Muscle of back (tissue), 11 donors: Measurements from ENCODE around the gene NAV2. TPM values are rescaled to one million over a fixed set of nuclear protein-coding genes. Genes with fewer than 3 reads are reported as not detected.

ENCODE experiments used
- DNase-seq, 3 donors: peaks; one replicate each; pipeline versions ENCODE4 v3.0.0 to v3.0.0-alpha.2; 2013
- polyA plus RNA-seq, 10 donors: library from polyadenylated mRNA; unstranded; fragments of 120-200 nt; gene quantifications; one replicate each; pipeline ENCODE4 v1.2.1, GENCODE V29; 2013; ENCODE audit not compliant: insufficient read length in 10 of 10

Gene NAV2
- polyA plus RNA-seq, 10 donors: 33.6 to 76.3 (median 48.3) TPM

- DNase-seq: no peak
Measured at GRCh38 chr11:19805827-19806226, 93.2 kb downstream of the NAV2 start.

GRCh38 chr11:19806251-19806650 is 93.6 kb downstream of the NAV2 start:
- no peak for DNase-seq

DNA sequence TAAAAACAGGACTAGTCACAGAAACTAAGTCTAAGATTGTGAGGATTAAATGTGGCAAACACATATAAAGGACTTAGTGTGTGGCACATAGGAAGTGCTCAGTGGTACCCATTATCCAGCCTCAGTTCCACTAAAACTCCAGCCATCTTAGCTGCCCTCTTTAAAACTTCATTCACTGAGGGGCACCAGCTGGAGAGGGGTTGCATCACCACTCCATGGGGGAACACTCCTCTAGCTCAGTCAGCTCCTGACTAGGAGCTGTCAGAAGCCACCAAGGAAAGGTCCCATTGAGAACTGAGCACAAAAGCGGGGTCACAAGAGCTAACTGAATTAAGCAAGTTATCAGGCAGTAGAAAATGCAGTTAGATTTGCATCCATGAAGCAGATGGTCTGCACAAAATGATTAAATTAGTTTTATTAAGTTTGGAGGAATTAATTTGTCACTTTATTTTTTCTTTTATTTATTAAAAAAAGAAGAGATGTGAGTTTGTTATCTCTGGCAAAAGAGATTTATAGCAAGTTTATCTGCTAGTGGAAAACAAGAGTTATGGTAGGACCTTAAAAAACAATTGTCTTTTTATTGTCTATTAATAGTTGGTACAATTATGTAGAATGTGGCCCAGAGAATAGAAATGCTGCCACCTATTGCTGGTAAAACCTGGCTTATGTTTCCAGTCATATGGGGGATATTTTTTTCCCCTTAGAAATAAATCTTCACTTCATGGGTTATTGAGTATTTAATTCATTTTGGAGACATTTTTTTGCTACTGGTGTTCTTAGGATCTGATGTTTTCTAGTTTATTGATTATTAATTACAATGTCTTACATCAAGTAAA is 95.7 kb downstream of the NAV2 start:
- DNase-seq: no peak

- no peak for DNase-seq
Measured at GRCh38 chr11:19810852-19811251, 98.2 kb downstream of the NAV2 start.

GRCh38 chr11:19811380-19811779 is 98.7 kb downstream of the NAV2 start:
- DNase-seq: no peak

GRCh38 chr11:19812096-19812495 is 99.5 kb downstream of the NAV2 start:
- DNase-seq: no peak

DNA sequence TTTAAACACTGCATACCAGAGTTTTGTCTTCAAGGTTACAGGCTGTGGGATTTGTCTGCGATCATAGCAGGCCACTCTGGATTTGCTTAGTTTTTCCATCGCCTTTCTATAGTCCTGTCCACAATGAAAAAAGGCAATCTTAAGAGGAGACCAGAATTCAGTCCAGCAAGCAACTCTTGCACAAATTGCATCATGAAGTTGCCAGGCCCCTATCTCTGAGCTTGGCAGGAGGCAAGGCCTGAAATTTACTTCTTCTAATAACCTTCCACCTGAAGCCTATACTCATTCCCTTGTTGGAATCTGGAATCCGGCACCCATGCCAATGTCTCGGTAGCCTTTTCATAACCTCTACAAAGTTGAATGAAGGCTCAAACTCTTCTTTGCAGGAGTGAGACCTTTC is 100.1 kb downstream of the NAV2 start:
- no peak for DNase-seq

- DNase-seq: peak; percentile 22 to 60 (median 22)
Measured at GRCh38 chr11:19813158-19813879, 100.7 kb downstream of the NAV2 start.

DNA sequence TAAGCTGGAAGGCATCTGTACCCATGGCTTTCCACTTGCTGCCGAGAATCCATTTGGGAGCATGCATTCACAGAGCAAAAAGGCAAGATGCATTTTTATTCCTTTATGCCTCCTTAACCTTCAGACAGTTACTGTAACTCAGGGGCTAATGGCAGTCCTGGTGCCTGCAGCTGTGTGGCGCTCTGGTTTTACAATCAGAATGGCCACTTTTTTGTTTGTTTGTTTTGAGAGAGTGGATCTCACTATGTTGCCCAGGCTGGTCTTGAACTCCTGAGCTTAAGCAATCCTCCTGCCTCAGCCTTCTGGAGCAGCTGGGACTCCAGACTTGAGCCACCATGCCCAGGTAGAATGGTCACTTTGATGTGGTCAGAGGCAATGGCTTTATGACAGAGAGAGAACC is 101.8 kb downstream of the NAV2 start:
- DNase-seq: no peak

DNA sequence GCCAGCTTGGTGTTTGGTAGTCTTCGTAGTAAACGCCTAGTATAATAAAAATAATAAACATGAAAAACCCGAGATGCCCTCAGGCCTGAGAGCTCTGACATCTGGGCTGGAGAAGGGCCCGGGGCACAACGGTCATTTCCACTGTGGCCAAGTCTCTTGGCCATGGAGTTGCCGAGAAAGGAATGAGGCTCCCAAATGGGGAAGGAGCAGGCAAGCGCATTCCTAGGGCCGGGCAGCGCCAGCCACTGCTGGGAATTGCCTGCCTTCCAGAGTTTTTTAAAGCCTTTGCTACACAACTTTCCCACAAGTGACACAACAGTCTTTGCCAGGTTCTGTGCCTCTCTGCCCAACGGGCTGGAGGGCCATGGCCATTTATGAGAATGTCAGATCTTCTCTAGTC is 103.4 kb downstream of the NAV2 start:
- no peak for DNase-seq

- no peak for DNase-seq
Measured at GRCh38 chr11:19816817-19817216, 104.2 kb downstream of the NAV2 start.

DNA sequence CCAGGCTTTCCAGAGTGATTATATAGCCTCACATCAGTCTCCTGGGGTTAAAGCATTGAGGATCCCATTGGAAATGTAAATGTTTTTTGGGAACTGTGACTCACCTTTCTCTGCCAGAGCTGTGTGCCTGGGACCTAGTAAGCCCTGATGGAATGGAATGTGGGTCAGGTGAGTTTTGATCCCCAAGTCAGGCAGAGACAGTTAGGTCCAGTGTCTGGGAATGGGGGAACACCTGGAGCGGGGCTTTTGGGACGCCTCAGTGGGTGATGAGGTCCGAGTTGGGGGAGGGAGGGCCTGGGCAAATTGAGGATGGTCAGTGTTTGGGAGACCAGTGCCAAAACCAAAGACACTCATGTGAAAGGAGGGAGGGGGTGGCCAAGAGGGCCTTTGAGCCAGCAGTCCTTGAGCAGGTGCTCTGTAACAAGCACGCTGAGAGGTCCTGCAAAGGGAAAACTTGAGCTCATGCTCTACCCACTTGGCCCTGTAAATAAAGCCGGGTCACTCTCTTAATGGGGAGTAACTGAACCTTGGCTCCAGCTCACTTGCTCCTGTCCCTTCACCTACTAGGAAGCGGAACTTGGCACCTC is 104.7 kb downstream of the NAV2 start:
- DNase-seq: no peak

GRCh38 chr11:19817870-19818269 is 105.2 kb downstream of the NAV2 start:
- DNase-seq: no peak

- no peak for DNase-seq
Measured at GRCh38 chr11:19818619-19819018, 106.0 kb downstream of the NAV2 start.

- DNase-seq: no peak
Measured at GRCh38 chr11:19819148-19819547, 106.5 kb downstream of the NAV2 start.

DNA sequence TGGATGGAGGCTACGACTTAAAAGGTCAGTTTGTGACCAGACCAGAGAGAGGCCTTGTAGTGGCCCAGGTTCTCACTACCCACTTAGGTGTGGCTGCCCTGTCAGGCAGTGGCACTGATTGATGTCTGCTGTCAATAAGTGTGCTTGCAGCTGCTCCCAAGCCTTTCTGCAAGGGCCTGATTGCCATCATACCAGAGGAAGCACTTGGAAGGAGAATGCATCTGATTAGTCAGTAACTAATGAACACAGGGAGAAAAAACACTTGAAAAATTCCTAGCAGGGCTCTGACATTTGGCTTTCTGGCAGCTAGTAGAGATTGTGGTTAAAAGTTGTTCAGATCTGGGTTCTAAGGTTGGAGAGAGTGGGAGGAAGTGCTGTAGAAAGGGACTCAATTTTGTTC is 107.5 kb downstream of the NAV2 start:
- DNase-seq: no peak

GRCh38 chr11:19821412-19821875 is 108.8 kb downstream of the NAV2 start:
- DNase-seq: no peak

- no peak for DNase-seq
Measured at GRCh38 chr11:19821993-19822392, 109.4 kb downstream of the NAV2 start.

GRCh38 chr11:19822531-19822930 is 109.9 kb downstream of the NAV2 start:
- DNase-seq: no peak

GRCh38 chr11:19826606-19827005 is 114.0 kb downstream of the NAV2 start:
- DNase-seq: no peak

- DNase-seq: no peak
Measured at GRCh38 chr11:19827399-19828135, 114.9 kb downstream of the NAV2 start.
